Subcutaneous abdominal adipose tissue (tissue), 5 donors: ENCODE results near the gene HAND2.

Experiments used
- H3K27ac ChIP-seq: one replicate; pipeline ENCODE4 v1.7.0; 2013; ENCODE audit warnings: low read depth, mild to moderate bottlenecking, inconsistent platforms, low read length, moderate library complexity
- H3K27me3 ChIP-seq, 5 donors: one replicate each; pipeline ENCODE4 v1.7.0; 2013; ENCODE audit warnings: low read length in 5 of 5, inconsistent platforms in 1 of 5; ENCODE audit not compliant: control insufficient read depth in 5 of 5, insufficient read depth in 4 of 5
- H3K36me3 ChIP-seq, 5 donors: one replicate each; pipeline ENCODE4 v1.7.0; 2013; ENCODE audit warnings: low read length in 5 of 5; ENCODE audit not compliant: control insufficient read depth in 5 of 5, insufficient read depth in 5 of 5
- H3K4me1 ChIP-seq, 5 donors: one replicate each; pipeline ENCODE4 v1.7.0; 2013; ENCODE audit warnings: low read length in 5 of 5, mild to moderate bottlenecking in 3 of 5, moderate library complexity in 1 of 5; ENCODE audit not compliant: control insufficient read depth in 5 of 5, insufficient read depth in 5 of 5
- H3K4me3 ChIP-seq, 5 donors: one replicate each; pipeline ENCODE4 v1.7.0; 2013; ENCODE audit warnings: low read length in 5 of 5, low read depth in 1 of 5
- H3K9ac ChIP-seq, 5 donors: one replicate each; pipeline ENCODE4 v1.7.0; 2013; ENCODE audit warnings: low read length in 5 of 5, mild to moderate bottlenecking in 4 of 5, moderate library complexity in 3 of 5
- H3K9me3 ChIP-seq, 5 donors: one replicate each; pipeline ENCODE4 v1.7.0; 2013; ENCODE audit warnings: low read length in 5 of 5; ENCODE audit not compliant: control insufficient read depth in 5 of 5
- donor health status: healthy.
- donor health status: healthy.
- donor health status: healthy.
- donor health status: healthy.
- donor health status: healthy.

The HAND2 gene

GRCh38 chr4:173514641-173515217 is 15.3 kb downstream of the HAND2 start:
- Histone ChIP-seq H3K36me3 (peaks cover 0 to 4% (median 0%) of the 10 kb centered on the region in 5 donors), H3K4me3 (no peak overlapping the region), H3K9ac (no peak overlapping the region), H3K9me3 (no peaks in the 10 kb centered on the region), H3K27me3 (peaks cover 20 to 55% (median 42%) of the 10 kb centered on the region in 5 donors), H3K27ac (no peak overlapping the region), H3K4me1 (peaks cover 0 to 14% (median 7%) of the 10 kb centered on the region in 5 donors)

GRCh38 chr4:173513651-173514050 is 16.4 kb downstream of the HAND2 start:
- H3K27me3 ChIP-seq = peaks cover 16 to 51% (median 37%) of the 10 kb centered on the region in 5 donors
- no peak overlapping the region for H3K4me3 ChIP-seq
- peaks cover 0 to 5% (median 0%) of the 10 kb centered on the region in 5 donors for H3K9me3 ChIP-seq
- H3K4me1 ChIP-seq = peaks cover 0 to 24% (median 18%) of the 10 kb centered on the region in 5 donors
- peaks cover 0 to 4% (median 0%) of the 10 kb centered on the region in 5 donors for H3K36me3 ChIP-seq
- H3K9ac ChIP-seq = no peak overlapping the region
- H3K27ac ChIP-seq = no peak overlapping the region

GRCh38 chr4:173511787-173512361 is 18.2 kb downstream of the HAND2 start:
- no peak overlapping the region for H3K27ac ChIP-seq
- peaks cover 0 to 9% (median 0%) of the 10 kb centered on the region in 5 donors for H3K9me3 ChIP-seq
- H3K27me3 ChIP-seq = peaks cover 14 to 48% (median 36%) of the 10 kb centered on the region in 5 donors
- no peak overlapping the region for H3K4me3 ChIP-seq
- H3K4me1 ChIP-seq = peaks cover 0 to 26% (median 18%) of the 10 kb centered on the region in 5 donors
- peaks cover 0 to 4% (median 0%) of the 10 kb centered on the region in 5 donors for H3K36me3 ChIP-seq
- H3K9ac ChIP-seq = no peak overlapping the region

- Histone ChIP-seq H3K27me3 (peaks cover under 1 to 50% (median 31%) of the 10 kb centered on the region in 5 donors), H3K9me3 (peaks cover 0 to 9% (median 0%) of the 10 kb centered on the region in 5 donors), H3K9ac (peak overlapping the region in 3 of 5 donors; percentile 30 to 50 (median 36)), H3K36me3 (peaks cover 0 to 4% (median 0%) of the 10 kb centered on the region in 5 donors), H3K27ac (peak overlapping the region; percentile 10), H3K4me3 (peak overlapping the region; percentile 60 to 77 (median 71)), H3K4me1 (peaks cover 1 to 34% (median 19%) of the 10 kb centered on the region in 5 donors)
These were observed 20.7 kb downstream of the HAND2 start for GRCh38 chr4:173509036-173510001.

- Histone ChIP-seq H3K27me3 (peaks cover 8 to 58% (median 36%) of the 10 kb centered on the region in 5 donors), H3K9ac (no peak overlapping the region), H3K4me1 (peaks cover 1 to 34% (median 26%) of the 10 kb centered on the region in 5 donors), H3K9me3 (peaks cover 0 to 9% (median 0%) of the 10 kb centered on the region in 5 donors), H3K4me3 (peak overlapping the region; percentile 42 to 77 (median 67)), H3K36me3 (peaks cover 0 to 4% (median 0%) of the 10 kb centered on the region in 5 donors), H3K27ac (no peak overlapping the region)
These were observed 21.5 kb downstream of the HAND2 start for GRCh38 chr4:173508386-173509035.

GRCh38 chr4:173507471-173508385 is 22.3 kb downstream of the HAND2 start:
- no peak overlapping the region for H3K4me3 ChIP-seq
- H3K9ac ChIP-seq = no peak overlapping the region
- peaks cover 1 to 34% (median 26%) of the 10 kb centered on the region in 5 donors for H3K4me1 ChIP-seq
- peaks cover 13 to 64% (median 40%) of the 10 kb centered on the region in 5 donors for H3K27me3 ChIP-seq
- H3K36me3 ChIP-seq = peaks cover 0 to 4% (median 0%) of the 10 kb centered on the region in 5 donors
- H3K9me3 ChIP-seq = peaks cover 0 to 9% (median 0%) of the 10 kb centered on the region in 5 donors
- H3K27ac ChIP-seq = no peak overlapping the region

- H3K4me1 ChIP-seq = peaks cover 1 to 34% (median 26%) of the 10 kb centered on the region in 5 donors
These were observed 23.3 kb downstream of the HAND2 start for GRCh38 chr4:173506597-173507211.

GRCh38 chr4:173505924-173506518 is 24.0 kb downstream of the HAND2 start:
- Histone ChIP-seq H3K4me3 (peak overlapping the region in 1 of 5 donors; percentile 47), H3K36me3 (peaks cover 0 to 4% (median 0%) of the 10 kb centered on the region in 5 donors), H3K4me1 (peaks cover 1 to 38% (median 27%) of the 10 kb centered on the region in 5 donors), H3K9ac (no peak overlapping the region), H3K9me3 (peaks cover 0 to 9% (median 0%) of the 10 kb centered on the region in 5 donors), H3K27ac (no peak overlapping the region), H3K27me3 (peaks cover 22 to 66% (median 54%) of the 10 kb centered on the region in 5 donors)

More at GRCh38 chr4:173506597-173507211, 23.3 kb downstream of the HAND2 start:
- Histone ChIP-seq H3K9me3 (peaks cover 0 to 9% (median 0%) of the 10 kb centered on the region in 5 donors), H3K4me3 (peak overlapping the region in 2 of 5 donors; percentile 29 to 47), H3K36me3 (peaks cover 0 to 4% (median 0%) of the 10 kb centered on the region in 5 donors), H3K27ac (no peak overlapping the region), H3K9ac (no peak overlapping the region), H3K27me3 (peaks cover 15 to 60% (median 48%) of the 10 kb centered on the region in 5 donors)
